Transverse colon (tissue), 4 donors: ENCODE measurements around the gene IP6K3.

ENCODE experiments used
- CTCF ChIP-seq, 5 experiments: fragments of 200-600 bp in 3 of 5; fragments of 450-650 bp in 2 of 5; sonication (generic) in 3 of 5; IDR thresholded peaks; 1 replicate in 2 of 5; 2 replicates in 3 of 5; pipeline ENCODE4 v1.5.1; 2016 to 2017; ENCODE audit warnings: antibody characterized with exemption in 5 of 5, inconsistent platforms in 3 of 5, mild to moderate bottlenecking in 2 of 5, moderate library complexity in 1 of 5
- EP300 ChIP-seq: sonication (generic); formaldehyde crosslinking; IDR thresholded peaks from one replicate; pipeline ENCODE4 v1.6.1; 2017; ENCODE audit warnings: antibody characterized with exemption, low read depth
- POLR2AphosphoS5 ChIP-seq, 3 donors: sonication (generic); formaldehyde crosslinking; IDR thresholded peaks; one replicate each; pipeline ENCODE4 v1.6.1; 2016; ENCODE audit warnings: antibody characterized with exemption in 3 of 3

- TF ChIP-seq CTCF (IDR thresholded peaks at IDR 0.05) = no peak
- TF ChIP-seq POLR2AphosphoS5 (IDR thresholded peaks at IDR 0.05) = no peak
- no peak for TF ChIP-seq EP300
Observed at GRCh38 chr6:33696076-33696475, 50.6 kb downstream of the IP6K3 start.
